GM19467 (cell line): ENCODE measurements around the gene RCN1.

Source experiments
- ATAC-seq: cut with Tn5 transposase; IDR thresholded peaks from one replicate; pipeline ENCODE4 v1.9.1; 2021; ENCODE audit warnings: mild to moderate bottlenecking, moderate library complexity; ENCODE audit not compliant: unreplicated experiment

The RCN1 gene

GRCh38 chr11:32151027-32151426 lies 60.2 kb downstream of the RCN1 start:
- no peak for ATAC-seq

GRCh38 chr11:32152216-32152615 lies 61.3 kb downstream of the RCN1 start:
- ATAC-seq = no peak

GRCh38 chr11:32152821-32153220 lies 61.9 kb downstream of the RCN1 start:
- no peak for ATAC-seq

DNA sequence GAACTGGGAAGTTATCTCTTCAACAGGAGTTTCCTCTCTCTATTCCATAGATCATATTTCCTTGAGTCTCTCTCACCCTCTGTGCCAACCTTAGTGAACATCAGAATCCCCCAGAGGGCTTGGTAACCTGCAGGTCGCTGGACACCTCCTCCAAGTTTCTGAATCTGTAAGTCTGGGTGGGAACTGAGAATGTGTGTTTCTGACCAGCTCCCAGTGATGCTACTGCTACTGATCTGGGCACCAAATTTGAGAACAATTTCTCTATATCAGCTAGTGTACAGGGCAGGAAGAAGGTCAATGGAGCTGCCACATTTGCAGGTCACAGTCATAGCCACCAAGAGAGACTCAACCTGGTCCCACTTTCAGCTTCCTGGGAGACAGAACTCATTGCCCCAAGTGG lies 62.9 kb downstream of the RCN1 start:
- ATAC-seq = no peak

- ATAC-seq = no peak
Measured at GRCh38 chr11:32154275-32154674, 63.4 kb downstream of the RCN1 start.
